ENCODE measurements around the gene NRCAM.

GRCh38 chr7:108367946-108368345 is 88.3 kb downstream of the NRCAM start:
- TF ChIP-seq, protein P1, sequence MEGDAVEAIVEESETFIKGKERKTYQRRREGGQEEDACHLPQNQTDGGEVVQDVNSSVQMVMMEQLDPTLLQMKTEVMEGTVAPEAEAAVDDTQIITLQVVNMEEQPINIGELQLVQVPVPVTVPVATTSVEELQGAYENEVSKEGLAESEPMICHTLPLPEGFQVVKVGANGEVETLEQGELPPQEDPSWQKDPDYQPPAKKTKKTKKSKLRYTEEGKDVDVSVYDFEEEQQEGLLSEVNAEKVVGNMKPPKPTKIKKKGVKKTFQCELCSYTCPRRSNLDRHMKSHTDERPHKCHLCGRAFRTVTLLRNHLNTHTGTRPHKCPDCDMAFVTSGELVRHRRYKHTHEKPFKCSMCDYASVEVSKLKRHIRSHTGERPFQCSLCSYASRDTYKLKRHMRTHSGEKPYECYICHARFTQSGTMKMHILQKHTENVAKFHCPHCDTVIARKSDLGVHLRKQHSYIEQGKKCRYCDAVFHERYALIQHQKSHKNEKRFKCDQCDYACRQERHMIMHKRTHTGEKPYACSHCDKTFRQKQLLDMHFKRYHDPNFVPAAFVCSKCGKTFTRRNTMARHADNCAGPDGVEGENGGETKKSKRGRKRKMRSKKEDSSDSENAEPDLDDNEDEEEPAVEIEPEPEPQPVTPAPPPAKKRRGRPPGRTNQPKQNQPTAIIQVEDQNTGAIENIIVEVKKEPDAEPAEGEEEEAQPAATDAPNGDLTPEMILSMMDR (IDR thresholded peaks at IDR 0.05; ENCODE audit: low read length) = no peak
- TF ChIP-seq EZH2 (optimal IDR thresholded peaks at IDR 0.05; ENCODE audit: low read depth, low read length) = no peak
- no peak for TF ChIP-seq EZH2phosphoT487 (IDR thresholded peaks at IDR 0.05; ENCODE audit: low read length)

Measured in MM.1S (cell line).